ENCODE results near the gene WDR47.

DNA sequence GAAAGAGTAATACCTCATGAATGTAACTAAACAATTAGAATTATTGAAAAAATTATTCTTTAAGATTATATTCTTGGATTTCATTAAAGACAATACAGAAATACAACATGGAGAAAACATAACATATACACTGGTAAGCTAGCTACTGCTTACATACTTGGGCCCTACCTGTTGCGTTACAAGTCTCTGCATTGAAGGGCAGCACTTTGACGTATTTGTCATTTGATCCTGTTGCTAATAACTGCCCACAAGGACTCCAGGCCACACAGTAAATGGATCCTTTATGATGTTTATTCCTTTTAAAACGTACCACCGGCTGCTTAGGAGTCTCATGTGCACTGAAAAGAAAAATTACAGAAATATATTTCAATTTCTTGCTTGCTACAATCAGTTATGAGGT, 58.8 kb downstream of the WDR47 start:
- no peak for TF ChIP-seq POLR2A (IDR thresholded peaks at IDR 0.05)
- TF ChIP-seq, protein P1, sequence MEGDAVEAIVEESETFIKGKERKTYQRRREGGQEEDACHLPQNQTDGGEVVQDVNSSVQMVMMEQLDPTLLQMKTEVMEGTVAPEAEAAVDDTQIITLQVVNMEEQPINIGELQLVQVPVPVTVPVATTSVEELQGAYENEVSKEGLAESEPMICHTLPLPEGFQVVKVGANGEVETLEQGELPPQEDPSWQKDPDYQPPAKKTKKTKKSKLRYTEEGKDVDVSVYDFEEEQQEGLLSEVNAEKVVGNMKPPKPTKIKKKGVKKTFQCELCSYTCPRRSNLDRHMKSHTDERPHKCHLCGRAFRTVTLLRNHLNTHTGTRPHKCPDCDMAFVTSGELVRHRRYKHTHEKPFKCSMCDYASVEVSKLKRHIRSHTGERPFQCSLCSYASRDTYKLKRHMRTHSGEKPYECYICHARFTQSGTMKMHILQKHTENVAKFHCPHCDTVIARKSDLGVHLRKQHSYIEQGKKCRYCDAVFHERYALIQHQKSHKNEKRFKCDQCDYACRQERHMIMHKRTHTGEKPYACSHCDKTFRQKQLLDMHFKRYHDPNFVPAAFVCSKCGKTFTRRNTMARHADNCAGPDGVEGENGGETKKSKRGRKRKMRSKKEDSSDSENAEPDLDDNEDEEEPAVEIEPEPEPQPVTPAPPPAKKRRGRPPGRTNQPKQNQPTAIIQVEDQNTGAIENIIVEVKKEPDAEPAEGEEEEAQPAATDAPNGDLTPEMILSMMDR (IDR thresholded peaks at IDR 0.05): no peak
